DND-41 (cell line): ENCODE data around the gene TPD52L1.

ENCODE experiments used
- ATAC-seq: fragments of 200-7000 bp; cut with Tn5 transposase; 3 replicates; pipeline ENCODE4 v1.9.1; 2021; ENCODE audit warnings: low read depth; ENCODE audit not compliant: insufficient read depth
- DNase-seq: peaks from one replicate; pipeline ENCODE4 v3.0.0-alpha.2; 2020
- H2AFZ ChIP-seq: 2 replicates; pipeline ENCODE4 v1.6.0; 2012; ENCODE audit warnings: low read depth, low read length
- H3K27ac ChIP-seq: 2 replicates; pipeline ENCODE4 v1.5.1; 2012; ENCODE audit warnings: low read length, inconsistent platforms
- H3K27me3 ChIP-seq: fragments of 200-600 bp; sonication (generic); 2 replicates; pipeline ENCODE4 v1.6.0; 2012; ENCODE audit warnings: low read length, mild to moderate bottlenecking, inconsistent platforms; ENCODE audit not compliant: insufficient read depth, poor library complexity
- H3K36me3 ChIP-seq: 2 replicates; pipeline ENCODE4 v1.5.1; 2012; ENCODE audit warnings: low read length, inconsistent platforms; ENCODE audit not compliant: insufficient read depth
- H3K4me1 ChIP-seq: 2 replicates; pipeline ENCODE4 v1.5.1; 2012; ENCODE audit warnings: mild to moderate bottlenecking, low read length; ENCODE audit not compliant: insufficient read depth
- H3K4me2 ChIP-seq: 2 replicates; pipeline ENCODE4 v1.6.0; 2012; ENCODE audit warnings: mild to moderate bottlenecking, moderate library complexity, low read length, inconsistent platforms; ENCODE audit not compliant: insufficient read depth
- H3K4me3 ChIP-seq, 2 experiments: fragments of 200-600 bp in 1 of 2; shearing (Covaris generic) in 1 of 2; 2 replicates each; pipeline ENCODE4 v1.5.1; 2012 to 2016; ENCODE audit warnings: inconsistent platforms in 2 of 2, low read length in 2 of 2, mild to moderate bottlenecking in 2 of 2, low read depth in 1 of 2, moderate library complexity in 1 of 2
- H3K79me2 ChIP-seq: 2 replicates; pipeline ENCODE4 v1.6.0; 2012; ENCODE audit warnings: low read length, inconsistent platforms; ENCODE audit not compliant: insufficient read depth
- H3K9ac ChIP-seq: 2 replicates; pipeline ENCODE4 v1.6.0; 2012; ENCODE audit warnings: low read depth, mild to moderate bottlenecking, inconsistent platforms, low read length, moderate library complexity
- H3K9me3 ChIP-seq: 2 replicates; pipeline ENCODE4 v1.5.1; 2012; ENCODE audit warnings: low read length, moderate library complexity, mild to moderate bottlenecking, inconsistent platforms; ENCODE audit not compliant: insufficient read depth, severe bottlenecking
- H4K20me1 ChIP-seq: 2 replicates; pipeline ENCODE4 v1.6.0; 2012; ENCODE audit warnings: low read length; ENCODE audit not compliant: insufficient read depth
- CTCF ChIP-seq: IDR thresholded peaks from 2 replicates; pipeline ENCODE4 v1.5.1; 2012; ENCODE audit warnings: borderline replicate concordance, low read length, moderate library complexity, mild to moderate bottlenecking; ENCODE audit not compliant: poor library complexity, severe bottlenecking; ENCODE audit errors: extremely low read depth
- EZH2 ChIP-seq: IDR thresholded peaks from 3 replicates; pipeline ENCODE4 v1.6.1; 2012; ENCODE audit warnings: borderline replicate concordance, low read depth, mild to moderate bottlenecking, moderate library complexity, low read length, inconsistent platforms; ENCODE audit not compliant: severe bottlenecking

The TPD52L1 gene

GRCh38 chr6:125170376-125170775 lies 16.8 kb downstream of the TPD52L1 start:
- Histone ChIP-seq H3K9ac (no peak overlapping the region), H3K36me3 (no peaks in the 10 kb centered on the region), H3K27ac (no peak overlapping the region), H3K27me3 (no peaks in the 10 kb centered on the region), H3K79me2 (no peaks in the 10 kb centered on the region), H3K9me3 (no peaks in the 10 kb centered on the region), H2AFZ (no peak overlapping the region), H4K20me1 (no peaks in the 10 kb centered on the region), H3K4me1 (no peaks in the 10 kb centered on the region), H3K4me2 (no peak overlapping the region), H3K4me3 (no peak overlapping the region)
- TF ChIP-seq CTCF (no peak), EZH2 (no peak)
- no peak for DNase-seq
- no peak for ATAC-seq

GRCh38 chr6:125173341-125174095 lies 19.9 kb downstream of the TPD52L1 start:
- Histone ChIP-seq H3K36me3 (no peaks in the 10 kb centered on the region), H3K27me3 (no peaks in the 10 kb centered on the region), H4K20me1 (no peaks in the 10 kb centered on the region), H3K4me2 (no peak overlapping the region), H2AFZ (no peak overlapping the region), H3K9ac (no peak overlapping the region), H3K4me3 (no peak overlapping the region), H3K9me3 (no peaks in the 10 kb centered on the region), H3K27ac (no peak overlapping the region), H3K79me2 (no peaks in the 10 kb centered on the region), H3K4me1 (no peaks in the 10 kb centered on the region)
- no peak for DNase-seq
- TF ChIP-seq EZH2 (no peak), CTCF (no peak)
- ATAC-seq: no peak

GRCh38 chr6:125174626-125175025 lies 21.1 kb downstream of the TPD52L1 start:
- H3K4me3 ChIP-seq: no peak overlapping the region
- H3K27ac ChIP-seq: no peak overlapping the region
- no peaks in the 10 kb centered on the region for H3K36me3 ChIP-seq
- H3K79me2 ChIP-seq: no peaks in the 10 kb centered on the region
- TF ChIP-seq EZH2 (no peak), CTCF (no peak)
- ATAC-seq (no peak), DNase-seq (no peak)
- H3K4me2 ChIP-seq: no peak overlapping the region
- H3K4me1 ChIP-seq: no peaks in the 10 kb centered on the region
- no peaks in the 10 kb centered on the region for H3K9me3 ChIP-seq
- H4K20me1 ChIP-seq: no peaks in the 10 kb centered on the region
- H3K9ac ChIP-seq: no peak overlapping the region
- H3K27me3 ChIP-seq: no peaks in the 10 kb centered on the region
- H2AFZ ChIP-seq: no peak overlapping the region
